ENCODE measurements around the gene SLC6A19. TPM values are rescaled to one million over a fixed set of nuclear protein-coding genes. Genes with fewer than 3 reads are reported as not detected.

SLC6A19 gene
- total and polyA plus RNA-seq, 2 of the 4 experiments (the other 2 are of a cell fraction) = not detected

- in situ Hi-C loops (cut with MboI; ENCODE audit: low sequenced_read_pairs) = no loop called here
These were observed 19.1 kb upstream of the SLC6A19 start for GRCh38 chr5:1182360-1182632.

More at GRCh38 chr5:1182360-1182632, 19.1 kb upstream of the SLC6A19 start:
- dilution Hi-C loops (cut with HindIII; ENCODE audit: low sequenced_read_pairs, unreplicated experiment) = no loop called here
- no peaks in the 10 kb centered on the region for H3K4me1 ChIP-seq (ENCODE audit: control insufficient read depth, insufficient read depth, low read length)
- H3K23ac ChIP-seq (ENCODE audit: low read depth, low read length) = no peak overlapping the region
- no peak overlapping the region for H2BK20ac ChIP-seq (ENCODE audit: low read depth, low read length)
- ChIA-PET CTCF (no interaction called here), POLR2A (ENCODE audit: unreplicated experiment) (no interaction called here)
- H2BK120ac ChIP-seq (ENCODE audit: low read depth, low read length) = no peak overlapping the region
- no peaks in the 10 kb centered on the region for H3K9me1 ChIP-seq (ENCODE audit: insufficient read depth, low read length)
- DNase-seq (no peak), ATAC-seq (ENCODE audit: low read depth) (no peak)
- TF ChIP-seq POLR2A (IDR thresholded peaks at IDR 0.05; ENCODE audit: low read depth, low read length) = no peak
- TF ChIP-seq RFX5 (IDR thresholded peaks at IDR 0.05; ENCODE audit: low read depth, low read length) = no peak
- no peak for TF ChIP-seq CTCF (conservative IDR thresholded peaks at IDR 0.05; ENCODE audit: low read depth, low read length)
- no peak for TF ChIP-seq CHD1 (IDR thresholded peaks at IDR 0.05; ENCODE audit: low read depth, low read length)
- TF ChIP-seq MAFK (IDR thresholded peaks at IDR 0.05; ENCODE audit: low read depth, low read length) = no peak
- no peak for TF ChIP-seq RCOR1 (IDR thresholded peaks at IDR 0.05; ENCODE audit: insufficient replicate concordance, low read length)
- no peak for TF ChIP-seq NFE2L2 (IDR thresholded peaks at IDR 0.05; ENCODE audit: low read depth, low read length)
- TF ChIP-seq BHLHE40 (IDR thresholded peaks at IDR 0.05; ENCODE audit: low read depth, low read length) = no peak
- no peak for TF ChIP-seq FOS (IDR thresholded peaks at IDR 0.05; ENCODE audit: low read depth, low read length)
- TF ChIP-seq MXI1 (IDR thresholded peaks at IDR 0.05; ENCODE audit: borderline replicate concordance, low read depth, low read length) = no peak
- TF ChIP-seq USF2 (IDR thresholded peaks at IDR 0.05; ENCODE audit: low read depth, low read length) = no peak
- TF ChIP-seq MAZ (IDR thresholded peaks at IDR 0.05; ENCODE audit: borderline replicate concordance, low read depth, low read length) = no peak
- TF ChIP-seq CEBPB (IDR thresholded peaks at IDR 0.05; ENCODE audit: low read depth, low read length) = no peak
- TF ChIP-seq RAD21 (IDR thresholded peaks at IDR 0.05; ENCODE audit: low read length) = no peak
- TF ChIP-seq ELK1 (IDR thresholded peaks at IDR 0.05; ENCODE audit: borderline replicate concordance, low read depth, low read length) = no peak
- no peak for TF ChIP-seq SMC3 (IDR thresholded peaks at IDR 0.05; ENCODE audit: low read depth, low read length)
- no peaks in the 10 kb centered on the region for H3K9me3 ChIP-seq (ENCODE audit: control insufficient read depth, insufficient read depth, low read length)
- no peak overlapping the region for H4K91ac ChIP-seq (ENCODE audit: insufficient read depth, low read depth, low read length)
- H2AFZ ChIP-seq (replicated peaks; ENCODE audit: low read length, poor library complexity) = no peak overlapping the region
- peaks cover 25% of the 10 kb centered on the region; the same call in 1 of the 2 replicates for H3K27me3 ChIP-seq (ENCODE audit: control insufficient read depth, insufficient read depth, low read length)
- H2BK15ac ChIP-seq (ENCODE audit: low read depth, low read length) = no peak overlapping the region
- no TSS peak for BruUV-seq (replicated peaks)
- no peak overlapping the region for H3K4me3 ChIP-seq (ENCODE audit: insufficient read depth, low read depth, low read length)
- H3K4ac ChIP-seq (ENCODE audit: low read depth, low read length) = no peak overlapping the region
- H4K8ac ChIP-seq (ENCODE audit: low read depth in 2 of 2, low read length in 2 of 2) = no peak overlapping the region
- H3K18ac ChIP-seq (ENCODE audit: low read depth, low read length) = no peak overlapping the region
- H2BK5ac ChIP-seq (ENCODE audit: low read depth, low read length, poor library complexity, severe bottlenecking) = no peak overlapping the region
- H3K9ac ChIP-seq (ENCODE audit: low read depth, low read length) = no peak overlapping the region
- intact Hi-C loops (cut with micrococcal nuclease) = no loop called here
- WGBS, 2 experiments (ENCODE audit: extremely low coverage in 2 of 2, insufficient read length in 1 of 2) = 83% methylated on average over 4 of the region's 7 CpGs; no CpG with 5 or more reads in 1 of the 2 experiments
- no peak overlapping the region for H2AK5ac ChIP-seq (ENCODE audit: low read depth, low read length)
- H3K14ac ChIP-seq (replicated peaks; ENCODE audit: low read depth, low read length) = no peak overlapping the region
- no peaks in the 10 kb centered on the region for H3K36me3 ChIP-seq (ENCODE audit: control insufficient read depth, insufficient read depth, low read length)
- H3K79me1 ChIP-seq (ENCODE audit: low read depth in 1 of 2, low read length in 2 of 2) = no peaks in the 10 kb centered on the region
- no peaks in the 10 kb centered on the region for H4K20me1 ChIP-seq (ENCODE audit: insufficient read depth, low read length)
- H3K27ac ChIP-seq (ENCODE audit: insufficient read depth, low read length) = no peak overlapping the region
- no peak overlapping the region for H3K56ac ChIP-seq (ENCODE audit: extremely low read depth, insufficient read depth, low read length)
- no peak overlapping the region for H3K4me2 ChIP-seq (ENCODE audit: low read depth, low read length)
- H4K5ac ChIP-seq (ENCODE audit: low read depth, low read length) = no peak overlapping the region
- no peak overlapping the region for H2AK9ac ChIP-seq (replicated peaks; ENCODE audit: low read depth, low read length, poor library complexity)

All from IMR-90 (cell line).